CD14-positive monocyte (primary cell): Measurements from ENCODE around the gene DNAH7. TPM values are rescaled to one million over a fixed set of nuclear protein-coding genes. Genes with fewer than 3 reads are reported as not detected.

ENCODE experiments used
- DNase-seq, 3 donors: peaks; one replicate each; pipeline ENCODE4 v3.0.0-alpha.2; 2011 to 2022
- H2AFZ ChIP-seq: 2 replicates; pipeline ENCODE4 v1.6.0; 2012; ENCODE audit warnings: mild to moderate bottlenecking, low read depth, low read length, inconsistent platforms; ENCODE audit not compliant: insufficient read depth, poor library complexity, severe bottlenecking
- H3K27ac ChIP-seq, 2 donors: 1 replicate in 1 of 2; 2 replicates in 1 of 2; pipeline ENCODE4 v1.5.1; 2012 to 2013; ENCODE audit warnings: low read length in 2 of 2, control low read depth in 1 of 2, inconsistent platforms in 1 of 2, low read depth in 1 of 2, mild to moderate bottlenecking in 1 of 2
- H3K27me3 ChIP-seq, 2 donors: one replicate each; pipeline versions ENCODE4 v1.6.0 to v1.6.1; 2011 to 2013; ENCODE audit warnings: low read length in 2 of 2; ENCODE audit not compliant: control insufficient read depth in 2 of 2, insufficient read depth in 2 of 2
- H3K36me3 ChIP-seq, 2 donors: replicated peaks in 1 of 2; 1 replicate in 1 of 2; 2 replicates in 1 of 2; pipeline versions ENCODE4 v1.5.1 to v1.6.1; 2012 to 2013; ENCODE audit warnings: low read length in 2 of 2, control low read depth in 1 of 2, inconsistent platforms in 1 of 2, mild to moderate bottlenecking in 1 of 2; ENCODE audit not compliant: insufficient read depth in 2 of 2, control insufficient read depth in 1 of 2
- H3K4me1 ChIP-seq, 2 donors: 1 replicate in 1 of 2; 2 replicates in 1 of 2; pipeline versions ENCODE4 v1.5.1 to v1.6.1; 2012 to 2013; ENCODE audit warnings: low read length in 2 of 2, control low read depth in 1 of 2, inconsistent platforms in 1 of 2, mild to moderate bottlenecking in 1 of 2, moderate library complexity in 1 of 2; ENCODE audit not compliant: insufficient read depth in 2 of 2, control insufficient read depth in 1 of 2
- H3K4me2 ChIP-seq: replicated peaks from 2 replicates; pipeline ENCODE3; 2012; ENCODE audit warnings: low read length, moderate library complexity, mild to moderate bottlenecking; ENCODE audit not compliant: poor library complexity, severe bottlenecking; ENCODE audit errors: extremely low read depth
- H3K4me3 ChIP-seq, 3 experiments: fragments of 200-600 bp in 1 of 3; sonication (generic) in 1 of 3; replicated peaks in 1 of 3; 1 replicate in 2 of 3; 2 replicates in 1 of 3; pipeline ENCODE4 v1.5.1; 2011 to 2013; ENCODE audit warnings: low read length in 3 of 3, mild to moderate bottlenecking in 3 of 3, control low read depth in 2 of 3, low read depth in 2 of 3, inconsistent platforms in 1 of 3, moderate library complexity in 1 of 3
- H3K79me2 ChIP-seq: 2 replicates; pipeline ENCODE4 v1.6.0; 2012; ENCODE audit warnings: mild to moderate bottlenecking, control low read depth, inconsistent platforms, low read length, moderate library complexity; ENCODE audit not compliant: insufficient read depth
- H3K9ac ChIP-seq: 2 replicates; pipeline ENCODE4 v1.6.0; 2017; ENCODE audit warnings: low read length, mild to moderate bottlenecking; ENCODE audit not compliant: insufficient read depth, poor library complexity, severe bottlenecking
- H3K9me3 ChIP-seq, 2 donors: replicated peaks in 1 of 2; 1 replicate in 1 of 2; 2 replicates in 1 of 2; pipeline versions ENCODE4 v1.5.1 to v1.6.1; 2012 to 2013; ENCODE audit warnings: low read length in 2 of 2, control low read depth in 1 of 2; ENCODE audit not compliant: control insufficient read depth in 1 of 2, insufficient read depth in 1 of 2
- H4K20me1 ChIP-seq: 2 replicates; pipeline ENCODE4 v1.6.0; 2012; ENCODE audit warnings: mild to moderate bottlenecking, low read length, control low read depth, moderate library complexity; ENCODE audit not compliant: insufficient read depth
- H3K27ac Mint-ChIP-seq, 7 donors: one replicate each; pipeline ENCODE4 v1.8.0; 2020; ENCODE audit warnings: mild to moderate bottlenecking in 7 of 7, mixed read lengths in 7 of 7, moderate library complexity in 6 of 7, inconsistent platforms in 2 of 7
- H3K27me3 Mint-ChIP-seq, 3 donors: one replicate each; pipeline ENCODE4 v1.8.0; 2021 to 2022; ENCODE audit warnings: low read depth in 3 of 3, mild to moderate bottlenecking in 3 of 3, mixed read lengths in 3 of 3, moderate library complexity in 3 of 3, inconsistent platforms in 1 of 3
- H3K36me3 Mint-ChIP-seq, 2 donors: one replicate each; pipeline ENCODE4 v1.8.0; 2020; ENCODE audit warnings: mixed read lengths in 2 of 2, inconsistent platforms in 1 of 2, mild to moderate bottlenecking in 1 of 2
- H3K4me1 Mint-ChIP-seq: one replicate; pipeline ENCODE4 v1.8.0; 2020; ENCODE audit warnings: mild to moderate bottlenecking, mixed read lengths
- H3K4me3 Mint-ChIP-seq, 2 donors: one replicate each; pipeline ENCODE4 v1.8.0; 2020; ENCODE audit warnings: mild to moderate bottlenecking in 2 of 2, mixed read lengths in 2 of 2, moderate library complexity in 1 of 2
- H3K9me3 Mint-ChIP-seq, 7 donors: one replicate each; pipeline ENCODE4 v1.8.0; 2020 to 2022; ENCODE audit warnings: mixed read lengths in 7 of 7, mild to moderate bottlenecking in 6 of 7, moderate library complexity in 6 of 7, inconsistent platforms in 2 of 7
- CTCF ChIP-seq: fragments of 200-600 bp; IDR thresholded peaks from one replicate; pipeline ENCODE4 v1.8.0; 2022; ENCODE audit warnings: antibody characterized with exemption, mild to moderate bottlenecking
- WGBS: methylation state at CpG from one replicate; pipeline ENCODE4 v1.1.5; 2013; ENCODE audit warnings: missing lambda C conversion rate; ENCODE audit not compliant: insufficient coverage; 5-methylcytosine and 5-hydroxymethylcytosine counted together
- intact Hi-C, 2 donors: fragments of 100-400 bp; cut with micrococcal nuclease; formaldehyde crosslinking; loops; one replicate each; pipeline versions ENCODE4 v1.15.0 to v1.15.1; 2023
- polyA plus RNA-seq, 3 donors: library from polyadenylated mRNA; depleted of rRNA in 1 of 3; unstranded in 2 of 3; stranded (reverse) in 1 of 3; fragments of 300-500 nt in 2 of 3; fragments of >200 nt in 1 of 3; fragmentation: Illumina TruSeq in 2 of 3; gene quantifications; 1 replicate in 2 of 3; 2 replicates in 1 of 3; pipeline ENCODE4 v1.2.3, GENCODE V29; 2012 to 2021

The DNAH7 gene
- polyA plus RNA-seq, 3 donors, result 0.07 TPM; not detected in 2

- no peak for TF ChIP-seq CTCF
Measured at GRCh38 chr2:195863564-195863963, 205.1 kb downstream of the DNAH7 start.

GRCh38 chr2:195863121-195863520 is 205.5 kb downstream of the DNAH7 start:
- Mint-ChIP-seq H3K4me1 (peaks cover 12% of the 10 kb centered on the region), H3K36me3 (no peaks in the 10 kb centered on the region), H3K4me3 (peak overlapping the region in 1 of 2 donors; percentile 54), H3K27ac (no peak overlapping the region), H3K27me3 (no peaks in the 10 kb centered on the region), H3K9me3 (peaks cover 0 to 6% (median 3%) of the 10 kb centered on the region in 7 donors)
- no peaks in the 10 kb centered on the region for H3K9me3 ChIP-seq
- no peak for TF ChIP-seq CTCF
- H3K27me3 ChIP-seq, result no peaks in the 10 kb centered on the region
- no peaks in the 10 kb centered on the region for H3K36me3 ChIP-seq
- H4K20me1 ChIP-seq, result no peaks in the 10 kb centered on the region
- H3K4me1 ChIP-seq, result peaks cover 7 to 9% of the 10 kb centered on the region in 2 donors
- H3K9ac ChIP-seq, result no peak overlapping the region
- no peak overlapping the region for H3K27ac ChIP-seq
- no CpG with 5 or more reads among the region's 3 CpGs for WGBS
- peak overlapping the region in 1 of 3 experiments; percentile 10 for H3K4me3 ChIP-seq
- peak overlapping the region; percentile 9 for H3K4me2 ChIP-seq
- intact Hi-C loops, result no loop called here
- no peak for DNase-seq
- no peaks in the 10 kb centered on the region for H3K79me2 ChIP-seq
- no peak overlapping the region for H2AFZ ChIP-seq

More at GRCh38 chr2:195863564-195863963, 205.1 kb downstream of the DNAH7 start:
- Mint-ChIP-seq H3K36me3 (no peaks in the 10 kb centered on the region), H3K9me3 (peaks cover 0 to 6% (median 3%) of the 10 kb centered on the region in 7 donors), H3K4me1 (peaks cover 12% of the 10 kb centered on the region), H3K4me3 (peak overlapping the region in 1 of 2 donors; percentile 54), H3K27me3 (no peaks in the 10 kb centered on the region), H3K27ac (peak overlapping the region in 1 of 7 donors; percentile 43)
- no peaks in the 10 kb centered on the region for H3K79me2 ChIP-seq
- H2AFZ ChIP-seq, result no peak overlapping the region
- intact Hi-C loops, result no loop called here
- H3K27ac ChIP-seq, result no peak overlapping the region
- DNase-seq, result peak in 1 of 3 donors; percentile 6
- H3K27me3 ChIP-seq, result no peaks in the 10 kb centered on the region
- peak overlapping the region in 1 of 3 experiments; percentile 10 for H3K4me3 ChIP-seq
- peaks cover 7 to 9% of the 10 kb centered on the region in 2 donors for H3K4me1 ChIP-seq
- H3K9ac ChIP-seq, result no peak overlapping the region
- peak overlapping the region; percentile 9 for H3K4me2 ChIP-seq
- no peaks in the 10 kb centered on the region for H3K36me3 ChIP-seq
- no peaks in the 10 kb centered on the region for H3K9me3 ChIP-seq
- 0% methylated on average over 2 of the region's 4 CpGs for WGBS
- H4K20me1 ChIP-seq, result no peaks in the 10 kb centered on the region
